A549 treated with DMSO at 1 μM for 4 hours (cell line): ENCODE data around the gene TAX1BP1. TPM values are rescaled to one million over a fixed set of nuclear protein-coding genes. Genes with fewer than 3 reads are reported as not detected.

Experiments
- total RNA-seq: library from RNA; stranded (reverse); fragments of 200-300 nt; extraction: Qiagen RNA extraction; gene quantifications from 5 replicates; pipeline ENCODE4 v1.2.3, GENCODE V29; 2022; ENCODE audit warnings: low read depth

The TAX1BP1 gene
- 70.1 to 105 TPM (median 86.4 TPM) in 5 replicates for total RNA-seq

DNA sequence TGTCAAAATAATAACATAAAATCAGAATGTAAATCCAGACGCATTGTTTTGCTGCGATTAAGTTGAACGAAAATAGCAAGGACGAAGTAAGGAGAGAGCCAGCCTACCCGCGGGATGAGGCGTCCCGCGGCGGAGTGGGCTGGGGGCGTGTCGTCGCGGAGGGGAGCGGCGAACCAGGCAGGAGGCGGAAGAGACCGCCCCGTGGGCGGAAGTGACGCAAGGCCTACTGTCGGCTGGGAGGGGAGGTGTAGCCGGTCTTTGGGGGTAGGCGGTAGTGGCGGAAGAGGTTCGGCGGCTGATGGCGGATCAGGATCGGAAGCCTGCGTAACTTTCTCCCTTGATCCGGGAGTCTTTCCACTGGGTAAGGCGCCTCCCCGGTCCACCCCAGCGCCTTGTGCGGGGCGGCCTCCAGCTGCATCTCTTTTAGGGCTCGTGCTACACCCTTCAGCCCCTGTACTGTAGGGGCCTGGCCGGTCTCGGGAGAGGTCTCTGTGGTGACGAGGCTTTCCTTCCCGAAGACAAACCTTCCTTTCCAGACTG, at the start of gene TAX1BP1:
TAX1BP1 (plus strand) TSS at position 254 of the 540 bp plus-strand sequence. CDS start 8,363 bp downstream, outside the sequence.

Other genes with a start within 250 kb of the TAX1BP1 start
- 42.9 to 50.9 TPM (median 44.9 TPM) in 5 replicates for gene HIBADH, start 77.3 kb upstream of the TAX1BP1 start, total RNA-seq